Stimulated activated CD8-positive, alpha-beta memory T cell treated with anti-CD3 and anti-CD28 coated beads, Interleukin-15, amount 100 ng/mL, for 48 hours (primary cell): Measurements from ENCODE around the gene LEFTY2.
"Not testable (repeated sequence)": the region's sequence is repeated elsewhere in the genome, so short reads cannot be mapped to it uniquely, and the experiment has no call there.

ENCODE experiments used
- DNase-seq, 2 donors: peaks; one replicate each; pipeline ENCODE4 v3.0.0-alpha.2; 2020; ENCODE audit warnings: low read depth in 2 of 2

LEFTY2 gene

DNA sequence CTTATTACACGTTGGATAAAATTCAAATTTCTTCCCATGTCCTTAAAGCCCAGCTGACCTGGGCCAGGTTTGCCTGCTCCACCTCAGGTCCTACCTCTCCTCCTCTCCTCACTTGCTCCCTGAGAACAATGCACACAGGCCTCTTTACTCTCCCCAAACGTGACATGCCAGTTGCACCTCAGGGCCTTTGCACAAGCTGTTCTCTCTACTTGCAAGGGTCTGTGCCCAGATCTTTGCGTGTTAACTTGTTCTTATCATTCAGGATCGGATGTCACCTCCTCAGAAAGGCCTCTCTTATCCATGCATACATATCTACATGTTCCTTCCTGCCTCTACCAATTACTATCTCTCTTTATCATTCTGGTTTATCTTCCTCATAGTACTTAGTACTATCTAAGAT lies 37.4 kb downstream of the LEFTY2 start:
- DNase-seq: no peak

DNA sequence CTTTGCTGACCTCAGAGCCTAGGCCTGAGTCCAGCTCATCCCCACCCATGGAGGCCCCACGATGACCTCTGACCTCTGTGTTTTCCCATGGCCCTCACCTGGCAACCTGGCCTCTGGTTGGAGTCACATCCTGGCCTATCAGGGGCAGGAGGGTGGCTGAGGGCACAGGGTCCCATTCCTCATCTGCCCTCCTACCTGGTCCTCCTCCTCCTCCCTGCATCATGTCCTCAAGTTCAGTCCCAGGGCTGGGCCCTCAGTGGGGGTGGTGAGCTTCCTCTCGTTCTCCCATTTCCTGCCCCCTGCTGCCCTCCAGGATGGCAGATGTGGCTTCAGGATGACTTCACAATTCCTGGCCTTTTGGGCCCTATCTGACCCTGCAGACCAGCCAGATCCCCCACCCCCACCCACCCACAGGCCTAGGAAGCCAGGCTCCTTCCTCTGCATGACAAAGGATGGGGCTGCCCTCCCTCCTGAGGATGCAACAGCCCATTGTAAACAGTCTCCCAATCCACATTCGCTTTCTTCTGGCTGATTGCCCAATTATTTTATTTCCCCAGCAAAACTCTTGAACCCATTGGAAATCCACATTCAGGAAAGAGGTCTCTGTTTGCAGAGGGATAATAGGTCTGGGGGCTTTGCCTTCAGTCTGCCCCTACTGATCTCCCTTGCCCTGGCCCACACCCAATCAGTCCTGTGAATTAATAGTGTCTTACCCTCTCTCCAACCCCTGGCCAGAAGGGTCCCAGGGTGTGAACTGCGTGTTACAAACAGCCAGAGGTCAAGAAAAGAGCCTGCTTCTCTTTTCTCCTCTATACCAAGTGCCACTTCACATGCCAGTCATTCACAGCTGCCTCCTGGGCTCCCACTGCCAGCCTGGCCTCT lies 41.7 kb downstream of the LEFTY2 start:
- no peak for DNase-seq

DNA sequence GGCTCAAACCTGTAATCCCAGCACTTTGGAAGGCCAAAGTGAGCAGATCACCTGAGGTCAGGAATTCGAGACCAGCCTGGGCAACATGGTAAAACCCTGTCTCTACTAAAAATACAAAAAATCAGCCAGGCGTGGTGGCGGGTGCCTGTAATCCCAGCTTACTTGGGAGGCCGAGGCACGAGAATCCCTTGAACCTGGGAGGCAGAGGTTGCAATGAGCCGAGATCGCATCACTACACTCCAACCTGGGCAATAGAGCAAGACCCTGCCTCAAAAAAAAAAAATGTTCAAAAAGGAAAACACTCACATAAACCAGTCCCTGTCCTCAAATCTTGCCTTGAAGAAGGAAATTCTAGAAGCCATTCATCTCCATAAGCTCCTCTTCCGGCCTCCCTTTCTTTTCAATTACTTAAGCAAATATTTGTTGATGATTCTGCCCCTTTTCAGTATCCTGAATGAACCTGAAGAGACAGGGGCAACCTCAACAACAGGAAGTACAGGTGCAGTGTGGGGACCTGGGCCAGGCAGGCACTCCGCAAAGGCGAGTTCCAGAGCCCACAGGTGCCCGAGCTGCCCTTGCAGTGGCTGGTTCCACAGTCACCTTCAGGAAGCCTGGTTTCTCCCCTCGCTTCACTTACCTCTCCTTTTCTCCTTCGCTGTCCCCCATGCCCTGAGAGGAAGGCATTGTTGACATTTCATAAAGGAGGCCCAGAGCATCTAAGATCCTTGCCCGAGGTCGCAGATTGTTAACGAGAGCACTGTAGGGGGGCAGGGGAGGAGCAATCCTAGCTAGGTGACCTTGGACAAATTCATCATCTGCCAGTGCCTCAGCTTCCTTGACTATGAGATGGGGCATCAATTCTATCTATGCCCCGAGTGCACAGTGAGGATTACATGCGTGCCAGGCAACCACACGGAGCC lies 43.2 kb downstream of the LEFTY2 start:
- no peak for DNase-seq

DNA sequence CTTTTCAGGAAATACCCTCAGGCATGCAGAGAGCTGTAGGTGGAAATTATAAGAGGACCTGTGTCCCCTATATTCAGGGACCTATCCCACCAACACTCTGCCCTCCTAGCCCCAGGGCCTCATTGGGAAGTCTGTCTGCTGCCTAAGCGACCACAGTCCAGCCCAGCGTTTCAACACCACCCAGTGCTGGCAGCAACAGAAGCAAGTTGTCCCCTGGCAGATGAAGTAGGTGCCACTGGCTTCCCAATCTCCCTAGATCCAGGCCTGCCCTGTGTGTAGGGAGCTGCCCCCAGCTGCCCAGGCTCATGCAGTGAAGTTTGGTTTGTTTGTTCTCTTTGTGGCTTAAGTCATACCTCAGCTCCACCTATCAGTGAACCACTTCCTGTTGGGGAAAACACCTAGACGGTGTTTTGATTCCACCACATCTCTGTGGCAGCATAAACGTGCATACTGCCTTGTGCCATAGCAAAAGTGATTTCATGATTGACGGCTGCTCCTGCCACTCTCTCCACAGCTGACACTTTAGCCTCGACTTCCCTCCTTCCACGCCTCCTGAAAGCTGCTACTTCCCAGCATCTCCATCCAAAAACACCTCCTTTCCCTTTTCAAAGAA lies 44.0 kb downstream of the LEFTY2 start:
- peak; percentile 43 to 48 for DNase-seq

DNA sequence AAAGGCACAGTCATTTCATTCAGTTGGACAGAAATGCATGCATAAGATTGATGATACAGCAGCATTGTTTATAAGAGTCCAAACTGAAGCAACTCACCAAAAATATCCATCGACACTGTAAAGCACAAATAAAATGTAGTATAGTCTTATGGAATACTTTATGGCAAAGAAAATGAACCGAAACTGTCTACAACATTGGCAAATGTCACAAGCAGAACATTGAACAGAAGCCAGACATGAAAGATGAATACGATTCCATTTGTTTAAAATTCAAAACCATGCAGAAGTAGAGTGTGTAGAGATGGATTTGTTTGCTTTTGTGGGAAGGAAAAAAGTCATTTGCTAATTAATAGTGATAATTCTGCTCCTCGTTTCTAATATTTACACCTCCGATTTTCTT lies 44.5 kb downstream of the LEFTY2 start:
- DNase-seq: no peak

DNA sequence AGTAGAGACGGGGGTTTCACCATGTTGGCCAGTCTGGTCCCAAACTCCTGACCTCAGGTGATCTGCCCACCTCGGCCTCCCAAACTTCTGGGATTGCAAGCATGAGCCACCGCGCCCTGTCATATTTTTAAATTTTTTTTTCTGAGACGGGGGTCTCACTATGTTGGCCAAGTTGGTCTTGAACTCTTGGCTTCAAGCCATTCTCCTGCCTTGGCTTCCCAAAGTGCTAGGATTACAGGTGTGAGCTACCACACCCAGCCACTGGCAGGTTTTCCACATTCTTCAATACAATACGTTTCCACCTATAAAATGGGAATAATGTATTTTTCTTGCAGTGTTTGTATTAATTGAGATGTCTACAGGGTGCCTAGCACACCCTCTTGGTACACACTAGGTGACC lies 48.7 kb downstream of the LEFTY2 start:
- DNase-seq: no peak

DNA sequence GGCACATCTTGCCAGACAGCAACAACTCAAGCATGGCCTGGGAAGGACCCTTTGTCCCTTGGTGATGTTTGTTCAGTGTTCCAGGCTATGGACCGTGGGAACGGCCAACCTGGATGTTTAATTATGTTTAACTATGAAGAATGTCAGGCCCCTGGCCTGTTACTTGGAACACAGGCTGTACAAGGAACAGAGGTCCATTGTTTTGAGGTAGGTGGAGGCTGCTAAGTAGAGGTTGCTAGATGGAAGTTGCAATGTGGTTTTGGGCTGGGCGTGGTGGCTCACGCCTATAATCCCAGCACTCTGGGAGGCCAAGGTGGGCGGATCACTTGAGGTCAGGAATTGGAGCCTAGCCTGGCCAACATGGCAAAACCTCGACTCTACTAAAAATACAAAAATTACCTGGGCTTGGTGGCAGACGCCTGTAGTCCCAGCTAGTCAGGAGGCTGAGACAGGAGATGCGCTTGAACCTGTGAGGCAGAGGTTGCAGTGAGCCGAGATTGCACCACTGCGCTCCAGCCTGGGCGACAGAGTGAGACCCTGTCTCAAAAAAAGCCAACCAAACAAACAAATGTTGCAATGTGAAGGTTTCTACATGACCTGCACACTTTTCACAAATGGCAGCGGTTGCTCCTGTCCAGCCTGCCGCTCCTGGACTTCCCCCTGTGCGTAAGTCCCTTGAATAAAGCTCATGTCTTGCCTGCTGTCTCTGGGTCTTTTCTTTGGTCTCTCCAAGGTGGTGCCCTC lies 49.6 kb downstream of the LEFTY2 start:
- no peak for DNase-seq

DNA sequence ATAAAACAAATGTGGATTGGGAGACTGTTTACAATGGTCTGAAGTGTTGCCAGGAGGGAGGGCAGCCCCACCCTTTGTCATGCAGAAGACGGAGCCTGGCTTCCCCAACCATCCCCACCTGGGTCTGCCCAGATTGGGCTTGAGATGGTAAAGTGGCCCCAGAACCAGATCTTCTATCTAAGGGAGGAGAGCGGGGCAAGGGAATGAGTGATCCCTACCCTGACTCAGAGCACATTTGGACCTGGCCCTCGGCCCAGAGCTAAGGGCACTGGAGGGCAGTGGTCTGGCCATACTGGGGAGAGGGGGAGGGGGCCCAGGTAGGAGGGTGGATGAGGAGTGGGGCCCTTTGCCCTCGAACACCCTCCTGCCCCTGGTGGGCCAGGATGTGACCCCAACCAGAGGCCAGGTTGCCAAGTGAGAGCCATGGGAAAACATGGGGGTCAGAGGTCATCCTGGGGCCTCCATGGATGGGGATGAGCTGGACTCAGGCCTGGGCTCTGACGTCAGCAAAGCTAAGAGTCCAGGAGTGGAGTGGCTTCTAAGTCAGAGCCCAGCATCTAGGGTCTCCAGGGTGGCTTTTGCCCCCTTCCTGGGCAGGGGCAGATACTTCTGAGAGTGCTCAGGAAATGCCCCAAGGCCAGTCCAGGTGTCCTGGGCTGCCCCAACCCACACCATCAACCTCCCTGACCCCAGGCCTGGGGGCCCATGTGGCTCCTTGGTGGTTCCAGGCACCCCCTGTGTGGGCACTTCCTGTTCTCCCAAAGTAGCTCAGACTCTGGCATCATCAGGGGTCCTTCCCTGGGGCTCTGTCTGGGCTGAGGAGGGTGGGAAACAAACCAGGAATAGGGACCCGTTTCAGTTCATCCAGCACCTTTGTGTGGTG lies 50.4 kb downstream of the LEFTY2 start:
- DNase-seq: no peak

DNA sequence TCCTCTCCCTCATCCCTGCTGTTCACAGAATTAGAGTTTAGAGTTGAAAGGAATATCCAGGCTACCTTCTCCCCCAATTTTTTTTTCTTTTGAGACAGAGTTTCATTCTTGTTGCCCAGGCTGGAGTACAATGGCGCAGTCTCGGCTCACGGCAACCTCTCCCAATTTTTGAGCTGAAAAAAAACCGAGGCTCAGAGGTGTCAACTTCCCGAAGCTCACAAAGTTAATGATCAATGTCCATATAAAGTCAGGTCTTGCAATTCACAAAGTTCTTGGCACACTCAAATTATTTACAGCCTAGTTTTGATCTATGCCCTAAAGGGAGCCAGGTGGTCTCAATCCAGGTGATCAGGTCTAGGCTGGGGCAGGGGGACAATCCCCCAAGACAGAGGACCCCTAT lies 51.3 kb downstream of the LEFTY2 start:
- no peak for DNase-seq

DNA sequence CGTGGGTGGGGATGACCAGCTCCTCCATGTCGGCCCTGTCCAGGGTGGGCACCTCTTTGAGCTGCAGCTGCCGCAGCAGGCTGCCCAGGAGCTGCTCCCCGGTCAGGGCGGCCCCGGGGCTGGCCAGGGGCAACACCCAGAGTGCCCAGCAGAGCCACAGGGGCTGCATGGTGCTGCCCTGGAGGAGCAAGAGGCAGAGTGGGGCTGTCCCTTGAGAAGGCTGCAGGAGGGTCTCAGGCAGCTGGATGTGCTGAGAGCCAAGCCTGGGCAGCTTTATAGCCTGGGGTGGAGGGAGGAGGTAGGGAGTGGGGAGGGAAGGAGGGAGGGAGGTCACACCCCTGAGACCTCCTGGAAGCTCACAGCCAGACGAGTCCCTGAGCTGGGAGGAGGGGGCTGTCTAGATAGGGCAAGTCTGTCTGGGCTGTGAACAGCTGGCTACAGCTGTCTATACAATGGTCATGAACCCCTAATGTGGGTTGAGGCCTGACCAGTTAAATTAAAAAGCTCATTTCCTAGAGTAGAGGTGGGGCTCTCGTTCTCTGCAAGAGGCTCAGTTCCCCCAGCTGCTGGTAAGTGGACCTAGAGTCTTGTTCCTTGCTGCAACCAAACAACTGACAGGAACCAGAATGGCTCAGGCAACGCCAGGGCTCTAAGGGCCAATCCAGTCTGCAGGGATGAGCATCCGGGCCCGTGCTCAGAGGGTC lies 52.0 kb downstream of the LEFTY2 start, which contains the start of gene LEFTY1:
Gene LEFTY1, minus strand, starts transcription at position 249 of the 704 bp plus-strand sequence. Its CDS starts 80 bp downstream, at position 169.
- DNase-seq: no peak

DNA sequence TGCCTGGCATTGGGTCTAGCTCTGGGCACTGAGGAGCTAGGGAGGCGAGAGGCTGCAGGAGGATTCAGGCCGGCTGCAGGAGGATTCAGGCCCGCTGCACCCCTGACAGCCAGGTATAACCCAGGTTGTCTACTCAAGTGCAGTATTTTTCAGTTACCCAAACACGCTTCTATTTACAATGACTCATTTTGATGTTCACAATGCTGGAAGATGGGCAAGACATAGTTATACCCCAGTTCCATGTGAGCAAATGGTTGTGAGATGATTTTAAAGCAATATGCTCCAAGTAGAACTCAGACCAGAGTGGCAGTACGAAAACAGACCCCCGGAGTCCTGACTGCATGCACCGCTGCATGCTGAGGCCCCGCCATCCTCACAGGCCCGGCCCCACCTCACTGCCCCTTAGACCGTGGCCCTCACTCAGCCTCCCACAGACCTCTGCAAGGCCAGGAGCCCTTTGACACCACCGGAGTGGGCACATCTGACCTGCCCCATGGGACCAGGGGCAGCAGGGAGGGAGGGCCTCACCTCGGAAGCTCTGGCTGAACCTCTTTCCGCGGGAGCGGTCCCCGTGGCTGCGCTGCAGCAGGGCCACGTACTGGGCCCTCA lies 52.6 kb downstream of the LEFTY2 start:
- DNase-seq: no peak

DNA sequence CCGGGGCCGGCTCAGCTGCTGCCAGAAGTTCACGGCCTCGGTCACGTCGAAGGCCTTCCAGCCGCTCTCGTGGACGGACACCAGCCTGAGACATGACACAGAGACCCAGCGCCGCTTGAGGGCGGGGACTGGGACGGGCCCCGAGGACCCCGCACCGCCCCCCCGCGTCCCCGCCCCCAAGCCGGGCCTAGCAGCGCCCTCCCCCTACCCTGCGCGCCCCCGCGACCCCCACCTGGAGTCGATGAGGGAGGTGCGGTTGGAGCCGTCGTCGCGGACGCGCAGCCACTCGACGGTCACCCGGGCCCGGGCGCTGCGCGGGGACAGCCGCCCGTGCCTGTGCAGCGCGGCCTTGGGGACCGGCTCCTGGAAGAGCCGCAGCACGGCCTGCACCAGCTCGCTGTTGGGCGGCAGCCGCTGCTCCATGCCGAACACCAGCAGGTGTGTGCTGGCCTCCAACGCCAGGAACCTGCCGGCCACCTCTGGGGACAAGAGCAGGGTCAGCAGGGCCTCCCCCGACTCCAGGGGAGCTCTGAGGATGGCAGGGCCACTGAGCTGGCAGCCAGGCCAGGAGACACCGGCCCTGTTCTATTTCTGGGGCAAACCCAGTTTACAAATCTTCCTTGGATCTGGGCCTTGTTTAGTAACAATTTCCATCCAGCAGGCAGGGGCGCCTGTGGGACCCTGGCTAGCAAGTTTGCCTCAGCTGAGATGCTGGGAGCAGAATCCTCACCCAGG lies 53.3 kb downstream of the LEFTY2 start:
- DNase-seq: not testable (repeated sequence)

DNA sequence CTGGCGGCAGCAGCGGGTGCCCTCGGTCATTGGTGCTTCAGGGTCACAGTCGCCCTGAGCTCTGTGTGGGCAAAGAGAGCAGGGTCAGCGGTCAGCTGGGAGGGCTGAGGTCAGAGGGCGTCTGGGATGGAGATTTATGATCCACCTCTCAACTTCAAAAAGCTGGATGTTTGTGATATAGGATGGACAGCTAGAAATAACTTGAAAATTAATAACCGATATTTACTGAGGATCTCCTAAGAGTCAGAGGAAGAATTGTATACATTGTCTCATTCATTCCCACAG lies 54.0 kb downstream of the LEFTY2 start:
- no peak for DNase-seq
